RWPE2 (cell line): Measurements from ENCODE around the gene SNRPE.

Source experiments
- ATAC-seq: fragments of 200-7000 bp; cut with Tn5 transposase; 3 replicates; pipeline ENCODE4 v1.9.1; 2021; ENCODE audit warnings: low read depth
- DNase-seq: peaks from one replicate; pipeline ENCODE4 v3.0.0-alpha.2; 2020; ENCODE audit warnings: low spot score
- H3K27ac ChIP-seq: fragments of 450-650 bp; 2 replicates; pipeline ENCODE4 v1.5.1; 2017; ENCODE audit warnings: mild to moderate bottlenecking; ENCODE audit not compliant: poor library complexity, severe bottlenecking
- H3K27me3 ChIP-seq: fragments of 250-450 bp; sonication (Bioruptor Pico); 2 replicates; pipeline ENCODE4 v1.5.1; 2021; ENCODE audit warnings: mild to moderate bottlenecking, moderate library complexity; ENCODE audit not compliant: insufficient read depth, poor library complexity, severe bottlenecking
- H3K36me3 ChIP-seq: fragments of 250-450 bp; sonication (Bioruptor Pico); 2 replicates; pipeline ENCODE4 v1.5.1; 2020; ENCODE audit warnings: low read depth, mild to moderate bottlenecking, moderate library complexity
- H3K4me1 ChIP-seq: fragments of 250-450 bp; sonication (Bioruptor Pico); 2 replicates; pipeline ENCODE4 v1.5.1; 2021; ENCODE audit warnings: mild to moderate bottlenecking, moderate library complexity; ENCODE audit not compliant: insufficient read depth, poor library complexity, severe bottlenecking
- H3K4me3 ChIP-seq: fragments of 250-450 bp; sonication (Bioruptor Pico); 2 replicates; pipeline ENCODE4 v1.5.1; 2021; ENCODE audit warnings: mild to moderate bottlenecking, moderate library complexity; ENCODE audit not compliant: severe bottlenecking
- H3K9me3 ChIP-seq: fragments of 250-450 bp; sonication (Bioruptor Pico); 2 replicates; pipeline ENCODE4 v1.5.1; 2021; ENCODE audit warnings: mild to moderate bottlenecking, moderate library complexity; ENCODE audit not compliant: severe bottlenecking
- TF ChIP-seq, protein P1 (sequence below): fragments of 450-650 bp; IDR thresholded peaks from one replicate; pipeline ENCODE4 v1.5.1; 2017; ENCODE audit warnings: mild to moderate bottlenecking, moderate library complexity; ENCODE audit not compliant: poor library complexity, severe bottlenecking

Gene SNRPE

DNA sequence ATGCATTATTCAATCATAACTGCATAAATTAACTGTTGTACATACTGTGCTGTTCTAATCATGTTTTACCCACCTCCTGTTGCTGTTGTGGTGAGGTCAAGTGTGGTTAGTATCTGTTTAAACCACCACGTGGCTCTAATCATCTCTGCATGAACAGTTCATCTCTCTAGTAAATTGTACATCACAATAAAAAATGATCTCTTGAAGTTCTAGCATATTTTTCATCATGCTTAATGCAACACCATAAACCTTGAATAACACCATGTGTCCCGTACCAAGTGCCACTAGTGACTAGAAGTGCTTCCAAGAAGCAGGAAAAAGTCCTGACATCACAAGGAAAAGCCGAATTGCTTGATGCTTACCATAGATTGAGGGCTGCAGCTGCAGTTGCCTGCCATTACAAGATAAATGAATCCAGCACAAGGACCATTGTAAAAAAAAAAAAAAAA lies 51.7 kb downstream of the SNRPE start:
- TF ChIP-seq, protein P1, sequence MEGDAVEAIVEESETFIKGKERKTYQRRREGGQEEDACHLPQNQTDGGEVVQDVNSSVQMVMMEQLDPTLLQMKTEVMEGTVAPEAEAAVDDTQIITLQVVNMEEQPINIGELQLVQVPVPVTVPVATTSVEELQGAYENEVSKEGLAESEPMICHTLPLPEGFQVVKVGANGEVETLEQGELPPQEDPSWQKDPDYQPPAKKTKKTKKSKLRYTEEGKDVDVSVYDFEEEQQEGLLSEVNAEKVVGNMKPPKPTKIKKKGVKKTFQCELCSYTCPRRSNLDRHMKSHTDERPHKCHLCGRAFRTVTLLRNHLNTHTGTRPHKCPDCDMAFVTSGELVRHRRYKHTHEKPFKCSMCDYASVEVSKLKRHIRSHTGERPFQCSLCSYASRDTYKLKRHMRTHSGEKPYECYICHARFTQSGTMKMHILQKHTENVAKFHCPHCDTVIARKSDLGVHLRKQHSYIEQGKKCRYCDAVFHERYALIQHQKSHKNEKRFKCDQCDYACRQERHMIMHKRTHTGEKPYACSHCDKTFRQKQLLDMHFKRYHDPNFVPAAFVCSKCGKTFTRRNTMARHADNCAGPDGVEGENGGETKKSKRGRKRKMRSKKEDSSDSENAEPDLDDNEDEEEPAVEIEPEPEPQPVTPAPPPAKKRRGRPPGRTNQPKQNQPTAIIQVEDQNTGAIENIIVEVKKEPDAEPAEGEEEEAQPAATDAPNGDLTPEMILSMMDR: no peak
- no peaks in the 10 kb centered on the region for H3K27me3 ChIP-seq
- no peaks in the 10 kb centered on the region for H3K9me3 ChIP-seq
- peaks cover 7% of the 10 kb centered on the region for H3K4me1 ChIP-seq
- H3K27ac ChIP-seq: no peak overlapping the region
- DNase-seq (no peak), ATAC-seq (no peak)
- H3K36me3 ChIP-seq: no peaks in the 10 kb centered on the region
- no peak overlapping the region for H3K4me3 ChIP-seq

- TF ChIP-seq, protein P1: no peak
- H3K9me3 ChIP-seq: no peaks in the 10 kb centered on the region
- peaks cover 7% of the 10 kb centered on the region for H3K4me1 ChIP-seq
- no peak for DNase-seq
- H3K27ac ChIP-seq: no peak overlapping the region
- H3K27me3 ChIP-seq: no peaks in the 10 kb centered on the region
- no peaks in the 10 kb centered on the region for H3K36me3 ChIP-seq
- no peak overlapping the region for H3K4me3 ChIP-seq
- no peak for ATAC-seq
Observed at GRCh38 chr1:203914292-203914691, 52.9 kb downstream of the SNRPE start.

DNA sequence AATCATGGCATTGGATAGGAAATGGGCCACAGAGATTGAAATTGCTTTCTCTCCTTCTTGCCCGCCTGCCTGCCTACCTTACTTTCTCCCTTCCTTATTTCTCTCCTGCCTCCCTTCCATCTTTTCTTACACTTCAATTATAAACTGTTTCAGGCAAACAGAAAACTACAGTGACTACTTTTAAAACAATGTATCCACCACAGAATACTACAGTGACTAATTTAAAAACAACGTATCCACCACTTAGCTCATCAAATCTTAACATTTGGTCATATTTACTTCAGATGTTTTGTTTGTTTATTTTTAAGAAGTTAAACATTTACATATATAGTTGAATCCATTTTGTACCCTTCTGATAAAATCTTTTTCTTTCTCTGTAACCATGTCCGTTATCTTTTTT lies 54.4 kb downstream of the SNRPE start:
- H3K4me3 ChIP-seq: no peak overlapping the region
- TF ChIP-seq, protein P1: no peak
- no peaks in the 10 kb centered on the region for H3K9me3 ChIP-seq
- H3K27ac ChIP-seq: peak overlapping the region; percentile 50
- ATAC-seq (peak; percentile 73), DNase-seq (no peak)
- no peaks in the 10 kb centered on the region for H3K27me3 ChIP-seq
- H3K4me1 ChIP-seq: peaks cover 7% of the 10 kb centered on the region
- no peaks in the 10 kb centered on the region for H3K36me3 ChIP-seq

DNA sequence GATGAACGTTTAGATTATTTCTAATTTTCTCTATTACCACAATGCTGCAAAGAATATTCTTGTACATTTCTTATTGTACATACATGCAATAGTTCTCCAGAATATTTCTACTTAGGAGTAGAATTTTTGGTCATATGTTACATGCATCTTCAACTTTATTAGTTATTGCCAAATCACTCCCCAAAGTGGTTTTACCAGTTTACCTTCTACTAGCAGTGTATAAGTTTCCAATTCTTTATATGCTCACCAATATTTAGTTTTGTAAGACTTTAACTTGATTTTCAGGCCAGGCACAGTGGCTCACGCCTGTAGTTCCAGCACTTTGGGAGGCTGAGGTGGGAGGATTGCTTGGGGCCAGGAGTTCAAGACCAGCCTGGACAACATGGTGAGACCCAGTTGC lies 55.4 kb downstream of the SNRPE start:
- no peak for ATAC-seq
- H3K27me3 ChIP-seq: no peaks in the 10 kb centered on the region

More for the DNA sequence above, 55.4 kb downstream of the SNRPE start:
- Histone ChIP-seq H3K9me3 (no peaks in the 10 kb centered on the region), H3K27ac (no peak overlapping the region), H3K4me3 (no peak overlapping the region), H3K36me3 (no peaks in the 10 kb centered on the region), H3K4me1 (peaks cover 7% of the 10 kb centered on the region)
- DNase-seq: no peak
- TF ChIP-seq, protein P1: no peak
